Transverse colon (tissue), 4 donors: ENCODE measurements around the gene KNSTRN. TPM values are rescaled to one million over a fixed set of nuclear protein-coding genes. Genes with fewer than 3 reads are reported as not detected.

Source experiments
- DNase-seq: peaks from one replicate; pipeline ENCODE4 v3.0.0-alpha.2; 2019
- H3K27ac ChIP-seq, 4 donors: fragments of 200-600 bp; sonication (generic); 2 replicates each; pipeline ENCODE4 v1.5.1; 2016 to 2018; ENCODE audit warnings: inconsistent platforms in 4 of 4
- H3K27me3 ChIP-seq: fragments of 200-600 bp; sonication (generic); 2 replicates; pipeline ENCODE4 v1.5.1; 2017; ENCODE audit warnings: inconsistent platforms
- H3K36me3 ChIP-seq, 4 donors: fragments of 200-600 bp; sonication (generic); 2 replicates each; pipeline ENCODE4 v1.5.1; 2017 to 2019; ENCODE audit warnings: inconsistent platforms in 4 of 4
- H3K4me1 ChIP-seq, 4 donors: fragments of 200-600 bp; sonication (generic); 2 replicates each; pipeline ENCODE4 v1.5.1; 2017 to 2020; ENCODE audit warnings: inconsistent platforms in 4 of 4
- H3K4me3 ChIP-seq, 4 donors: fragments of 200-600 bp; sonication (generic); 1 replicate in 1 of 4; 2 replicates in 3 of 4; pipeline versions ENCODE4 v1.5.1 to v1.6.1; 2017 to 2019; ENCODE audit warnings: inconsistent platforms in 4 of 4
- H3K9me3 ChIP-seq, 2 donors: fragments of 200-600 bp; sonication (generic); 2 replicates each; pipeline ENCODE4 v1.5.1; 2017 to 2019; ENCODE audit warnings: inconsistent platforms in 2 of 2
- CTCF ChIP-seq, 5 experiments: fragments of 200-600 bp in 3 of 5; fragments of 450-650 bp in 2 of 5; sonication (generic) in 3 of 5; IDR thresholded peaks; 1 replicate in 2 of 5; 2 replicates in 3 of 5; pipeline ENCODE4 v1.5.1; 2016 to 2017; ENCODE audit warnings: antibody characterized with exemption in 5 of 5, inconsistent platforms in 3 of 5, mild to moderate bottlenecking in 2 of 5, moderate library complexity in 1 of 5
- EP300 ChIP-seq: sonication (generic); formaldehyde crosslinking; IDR thresholded peaks from one replicate; pipeline ENCODE4 v1.6.1; 2017; ENCODE audit warnings: antibody characterized with exemption, low read depth
- POLR2A ChIP-seq: fragments of 450-650 bp; IDR thresholded peaks from one replicate; pipeline ENCODE4 v1.6.1; 2016; ENCODE audit warnings: antibody characterized with exemption, mild to moderate bottlenecking, moderate library complexity
- POLR2AphosphoS5 ChIP-seq, 3 donors: sonication (generic); formaldehyde crosslinking; IDR thresholded peaks; one replicate each; pipeline ENCODE4 v1.6.1; 2016; ENCODE audit warnings: antibody characterized with exemption in 3 of 3
- WGBS, 2 donors: methylation state at CpG; one replicate each; pipeline ENCODE4 v1.1.5; 2018; ENCODE audit warnings: low coverage in 1 of 2; 5-methylcytosine and 5-hydroxymethylcytosine counted together
- in situ Hi-C, 4 donors: fragments of 200-750 bp; cut with MboI; loops; one replicate each; pipeline versions ENCODE4 v1.15.0 to v1.15.1; 2017; ENCODE audit warnings: low sequenced_read_pairs in 3 of 4, low pct_ligation_motif_present in 1 of 4, low pct_unique_long_range_greater_than_20kb in 1 of 4
- intact Hi-C: fragments of 100-400 bp; cut with DNase I; formaldehyde crosslinking; loops from one replicate; pipeline ENCODE4 v1.15.1; 2023; ENCODE audit warnings: low total_unique reads
- total RNA-seq, 4 donors: library from RNA; depleted of rRNA; stranded (reverse); fragments of >200 nt; gene quantifications; one replicate each; pipeline ENCODE4 v1.1.0, GENCODE V29; 2016

The KNSTRN gene
- total RNA-seq, 4 donors from 2014 or later: 7.5 to 80.4 (median 8.3) TPM

GRCh38 chr15:40443255-40443654 is 60.7 kb downstream of the KNSTRN start:
- DNase-seq: no peak
- TF ChIP-seq EP300 (no peak), POLR2AphosphoS5 (IDR thresholded peaks at IDR 0.05) (no peak), CTCF (IDR thresholded peaks at IDR 0.05) (no peak), POLR2A (no peak)
- in situ Hi-C loops: no loop called here
- Histone ChIP-seq H3K4me1 (peaks cover 22 to 57% (median 34%) of the 10 kb centered on the region in 4 donors), H3K36me3 (no peaks in the 10 kb centered on the region), H3K9me3 (no peaks in the 10 kb centered on the region), H3K27me3 (no peaks in the 10 kb centered on the region), H3K27ac (no peak overlapping the region), H3K4me3 (no peak overlapping the region)
- intact Hi-C loops: no loop called here
- 85 to 90% methylated on average over 4 of the region's 4 CpGs for WGBS, 2 donors

DNA sequence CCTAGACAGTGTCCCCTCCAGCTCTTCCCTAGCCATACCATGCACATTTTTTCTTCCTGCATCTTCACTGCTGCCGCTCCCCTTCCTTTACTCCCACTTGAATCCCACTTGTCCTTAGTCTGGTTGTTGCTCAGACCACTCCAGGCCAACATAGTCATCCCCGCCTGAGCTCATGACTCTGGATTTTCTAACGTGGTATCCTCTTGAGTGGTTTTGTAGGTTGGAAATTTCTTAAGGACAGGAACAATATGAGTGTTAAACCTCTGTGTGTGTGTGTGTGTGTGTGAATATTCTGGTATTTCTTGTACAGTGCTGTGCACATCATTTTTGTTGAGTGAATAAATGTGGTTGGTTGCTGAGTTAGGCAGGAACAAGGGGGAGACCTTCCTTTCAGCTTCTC is 61.3 kb downstream of the KNSTRN start:
- H3K4me1 ChIP-seq: peaks cover 22 to 59% (median 34%) of the 10 kb centered on the region in 4 donors

More for the DNA sequence above, 61.3 kb downstream of the KNSTRN start:
- Histone ChIP-seq H3K4me3 (no peak overlapping the region), H3K27ac (no peak overlapping the region), H3K9me3 (no peaks in the 10 kb centered on the region), H3K36me3 (no peaks in the 10 kb centered on the region), H3K27me3 (no peaks in the 10 kb centered on the region)
- intact Hi-C loops (no loop called here), in situ Hi-C loops (no loop called here)
- WGBS, 2 donors: 78 to 100% methylated on average over 1 to 3 of the region's 3 CpGs
- DNase-seq: no peak
- TF ChIP-seq CTCF (IDR thresholded peaks at IDR 0.05): no peak
- TF ChIP-seq POLR2AphosphoS5 (IDR thresholded peaks at IDR 0.05): no peak
- TF ChIP-seq POLR2A: no peak
- no peak for TF ChIP-seq EP300

Other genes with a start within 250 kb of the KNSTRN start
- 10 to 100 TPM in 2 of 4 donors, 1 to 10 TPM in 2; 1.4 to 15.3 (median 8.6) TPM for gene BUB1B, start 221.7 kb upstream of the KNSTRN start, total RNA-seq
- gene PAK6, start 143.7 kb upstream of the KNSTRN start, total RNA-seq: 1 to 10 TPM; 3.0 to 7.5 (median 4.5) TPM
- gene ANKRD63, start 99.7 kb upstream of the KNSTRN start, total RNA-seq: not detected
- 100 to 1,000 TPM in 1 of 4 donors, 10 to 100 TPM in 2, 1 to 10 TPM in 1; 5.5 to 143 (median 12.0) TPM for gene PLCB2, start 74.8 kb upstream of the KNSTRN start, total RNA-seq
- gene INAFM2, start 59.0 kb upstream of the KNSTRN start, total RNA-seq: 10 to 100 TPM; 14.5 to 62.1 (median 19.4) TPM
- gene CCDC9B, start 41.8 kb upstream of the KNSTRN start, total RNA-seq: 10 to 100 TPM; 22.0 to 49.4 (median 36.9) TPM
- 1,000 to 10,000 TPM; 2,387 to 4,992 (median 3,189) TPM for gene PHGR1, start 31.7 kb upstream of the KNSTRN start, total RNA-seq
- 10 to 100 TPM in 2 of 4 donors, 1 to 10 TPM in 2; 8.6 to 12.9 (median 10.9) TPM for gene DISP2, start 24.5 kb upstream of the KNSTRN start, total RNA-seq
- gene IVD, start 23.1 kb downstream of the KNSTRN start, total RNA-seq: 100 to 1,000 TPM in 1 of 4 donors, 10 to 100 TPM in 3; 51.4 to 122 (median 58.7) TPM
- 10 to 100 TPM in 3 of 4 donors, 1 to 10 TPM in 1; 9.0 to 35.5 (median 26.4) TPM for gene BAHD1, start 58.2 kb downstream of the KNSTRN start, total RNA-seq
- 1 to 10 TPM in 3 of 4 donors, not detected in 1; 2.9 to 8.8 (median 4.1) TPM for gene CHST14, start 88.3 kb downstream of the KNSTRN start, total RNA-seq
- gene CCDC32, start 182.3 kb downstream of the KNSTRN start, total RNA-seq: 10 to 100 TPM; 31.0 to 53.1 (median 41.1) TPM
- 10 to 100 TPM in 1 of 4 donors, 1 to 10 TPM in 3; 6.7 to 19.3 (median 7.8) TPM for gene RPUSD2, start 186.6 kb downstream of the KNSTRN start, total RNA-seq
- 1 to 10 TPM; 3.4 to 7.6 (median 3.9) TPM for gene KNL1, start 211.5 kb downstream of the KNSTRN start, total RNA-seq